Cardiac fibroblast (primary cell): ENCODE results near the gene CALM3.
A peak's percentile ranks its signal among the peaks of the same experiment; 100 is the strongest.

Source experiments
- DNase-seq, 2 donors: peaks; one replicate each; pipeline versions ENCODE4 v3.0.0 to v3.0.0-alpha.2; 2010; ENCODE audit warnings: low read depth in 2 of 2
- H3K4me3 ChIP-seq, 2 donors: replicated peaks in 1 of 2; 1 replicate in 1 of 2; 2 replicates in 1 of 2; pipeline ENCODE4 v1.5.1; 2011; ENCODE audit warnings: low read depth in 2 of 2, low read length in 2 of 2, mild to moderate bottlenecking in 2 of 2, moderate library complexity in 1 of 2
- TF ChIP-seq, protein P1 (sequence below): IDR thresholded peaks from one replicate; pipeline ENCODE4 v1.5.1; 2011; ENCODE audit warnings: low read depth, mild to moderate bottlenecking, low read length, inconsistent platforms

The CALM3 gene

DNA sequence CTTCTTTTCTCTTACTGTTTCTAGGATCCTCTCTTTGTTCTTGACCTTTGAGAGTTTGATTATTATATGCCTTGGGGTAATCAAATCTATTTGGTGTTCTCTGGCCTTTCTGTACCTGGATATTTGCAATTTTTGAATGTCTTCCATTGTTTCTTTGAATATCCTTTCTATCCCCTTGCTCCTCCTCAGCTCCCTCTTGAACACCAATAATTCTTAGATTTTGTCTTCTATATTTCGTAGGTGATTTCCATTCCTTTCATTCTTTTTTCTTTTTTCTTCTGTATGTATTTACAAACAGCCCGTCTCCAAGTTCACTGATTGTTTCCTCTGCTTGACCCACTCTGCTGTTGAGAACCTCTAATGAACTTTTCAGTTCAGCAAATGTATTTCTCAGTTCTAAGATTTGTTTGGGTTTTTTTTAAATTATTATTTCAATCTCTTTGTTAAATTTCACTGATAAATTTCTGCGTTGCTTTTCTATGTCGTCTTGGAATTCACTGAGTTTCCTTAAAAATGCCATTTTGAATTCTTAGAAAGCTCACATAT lies 2.7 kb upstream of the CALM3 start:
- no peak overlapping the region for H3K4me3 ChIP-seq
- TF ChIP-seq, protein P1, sequence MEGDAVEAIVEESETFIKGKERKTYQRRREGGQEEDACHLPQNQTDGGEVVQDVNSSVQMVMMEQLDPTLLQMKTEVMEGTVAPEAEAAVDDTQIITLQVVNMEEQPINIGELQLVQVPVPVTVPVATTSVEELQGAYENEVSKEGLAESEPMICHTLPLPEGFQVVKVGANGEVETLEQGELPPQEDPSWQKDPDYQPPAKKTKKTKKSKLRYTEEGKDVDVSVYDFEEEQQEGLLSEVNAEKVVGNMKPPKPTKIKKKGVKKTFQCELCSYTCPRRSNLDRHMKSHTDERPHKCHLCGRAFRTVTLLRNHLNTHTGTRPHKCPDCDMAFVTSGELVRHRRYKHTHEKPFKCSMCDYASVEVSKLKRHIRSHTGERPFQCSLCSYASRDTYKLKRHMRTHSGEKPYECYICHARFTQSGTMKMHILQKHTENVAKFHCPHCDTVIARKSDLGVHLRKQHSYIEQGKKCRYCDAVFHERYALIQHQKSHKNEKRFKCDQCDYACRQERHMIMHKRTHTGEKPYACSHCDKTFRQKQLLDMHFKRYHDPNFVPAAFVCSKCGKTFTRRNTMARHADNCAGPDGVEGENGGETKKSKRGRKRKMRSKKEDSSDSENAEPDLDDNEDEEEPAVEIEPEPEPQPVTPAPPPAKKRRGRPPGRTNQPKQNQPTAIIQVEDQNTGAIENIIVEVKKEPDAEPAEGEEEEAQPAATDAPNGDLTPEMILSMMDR: no peak
- DNase-seq: no peak

- DNase-seq: no peak
- TF ChIP-seq, protein P1: no peak
- peak overlapping the region; percentile 60 to 62 for H3K4me3 ChIP-seq
These were observed 1.3 kb upstream of the CALM3 start for GRCh38 chr19:46599716-46600373.

- TF ChIP-seq, protein P1: no peak
- H3K4me3 ChIP-seq: peak overlapping the region; percentile 98 to 99
- peak; percentile 99 for DNase-seq
These were observed 479 bp upstream of the CALM3 start for GRCh38 chr19:46600384-46601317.

GRCh38 chr19:46602392-46603194 lies 1.5 kb downstream of the CALM3 start:
- no peak for DNase-seq
- TF ChIP-seq, protein P1: no peak
- H3K4me3 ChIP-seq: peak overlapping the region; percentile 98 to 99

GRCh38 chr19:46603195-46603637 lies 2.1 kb downstream of the CALM3 start:
- TF ChIP-seq, protein P1: no peak
- DNase-seq: no peak
- H3K4me3 ChIP-seq: peak overlapping the region; percentile 98 to 99

- peak overlapping the region in 1 of 2 donors; percentile 98 for H3K4me3 ChIP-seq
- TF ChIP-seq, protein P1: no peak
- no peak for DNase-seq
These were observed 2.7 kb downstream of the CALM3 start for GRCh38 chr19:46603752-46604231.
